G401.6 (cell line): ENCODE measurements around the gene ZNF76.
"Not testable (repeated sequence)": the region's sequence is repeated elsewhere in the genome, so short reads cannot be mapped to it uniquely, and the experiment has no call there.

Source experiments
- FAIRE-seq: peaks from 2 replicates; lab custom pipeline; 2012; peaks lifted over from hg19 to GRCh38; lab: Jason Lieb, UNC

ZNF76 gene

DNA sequence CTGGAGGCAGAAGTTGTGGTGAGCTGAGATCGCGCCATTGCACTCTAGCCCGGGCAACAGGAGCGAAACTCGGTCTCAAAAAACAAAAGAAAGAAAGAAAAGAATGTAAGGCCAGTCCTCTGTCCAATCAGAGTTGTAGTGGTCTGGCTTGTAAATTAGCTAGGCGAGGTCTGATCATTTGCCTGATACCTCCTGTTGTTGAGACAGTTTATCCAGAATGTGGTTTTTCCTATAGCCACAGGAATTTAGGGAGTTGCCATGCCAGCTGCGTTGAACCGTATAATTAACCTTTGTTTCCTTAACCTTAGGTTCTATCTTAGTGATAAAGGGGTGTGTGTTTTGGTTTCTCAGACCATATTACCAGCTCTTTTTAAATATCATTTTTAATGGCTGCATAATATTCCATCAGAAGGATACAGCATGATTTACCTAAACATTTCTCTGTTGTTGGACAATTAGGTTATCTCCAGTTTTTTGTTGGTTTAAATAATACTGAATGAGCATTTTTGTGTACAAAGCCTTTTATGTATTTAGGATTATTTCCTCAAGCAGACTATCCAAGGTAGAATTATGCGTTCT lies 71.1 kb downstream of the ZNF76 start:
- no peak for FAIRE-seq

DNA sequence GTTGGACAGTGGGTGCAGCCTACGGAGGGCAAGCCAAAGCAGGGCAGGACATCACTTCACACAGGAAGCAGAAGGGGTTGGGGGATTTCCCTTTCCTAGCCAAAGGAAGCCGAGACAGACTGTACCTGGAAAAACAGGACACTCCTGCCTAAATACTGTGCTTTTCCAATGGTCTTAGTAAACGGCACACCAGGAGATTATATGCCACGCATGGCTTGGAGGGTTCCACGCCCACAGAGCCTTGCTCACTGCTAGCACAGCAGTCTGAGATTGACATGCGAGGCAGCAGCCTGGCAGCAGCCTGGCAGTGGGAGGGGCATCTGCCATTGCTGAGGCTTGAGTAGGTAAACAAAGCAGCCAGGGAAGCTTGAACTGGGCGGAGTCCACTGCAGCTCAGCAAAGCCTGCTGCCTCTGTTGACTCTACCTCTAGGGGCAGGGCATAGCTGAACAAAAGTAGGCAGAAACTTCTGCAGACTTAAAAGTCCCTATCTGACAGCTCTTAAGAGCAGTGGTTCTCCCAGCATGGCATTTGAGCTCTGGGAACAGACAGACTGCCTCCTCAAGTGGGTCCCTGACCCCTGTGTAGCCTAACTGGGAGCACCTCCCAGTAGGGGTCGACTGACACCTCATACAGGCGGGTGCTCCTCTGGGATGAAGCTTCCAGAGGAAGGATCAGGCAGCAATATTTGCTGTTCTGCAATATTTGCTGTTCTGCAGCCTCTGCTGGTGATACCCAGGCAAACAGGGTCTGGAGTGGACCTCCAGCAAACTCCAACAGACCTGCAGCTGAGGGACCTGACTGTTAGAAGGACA lies 72.7 kb downstream of the ZNF76 start:
- FAIRE-seq = not testable (repeated sequence)

DNA sequence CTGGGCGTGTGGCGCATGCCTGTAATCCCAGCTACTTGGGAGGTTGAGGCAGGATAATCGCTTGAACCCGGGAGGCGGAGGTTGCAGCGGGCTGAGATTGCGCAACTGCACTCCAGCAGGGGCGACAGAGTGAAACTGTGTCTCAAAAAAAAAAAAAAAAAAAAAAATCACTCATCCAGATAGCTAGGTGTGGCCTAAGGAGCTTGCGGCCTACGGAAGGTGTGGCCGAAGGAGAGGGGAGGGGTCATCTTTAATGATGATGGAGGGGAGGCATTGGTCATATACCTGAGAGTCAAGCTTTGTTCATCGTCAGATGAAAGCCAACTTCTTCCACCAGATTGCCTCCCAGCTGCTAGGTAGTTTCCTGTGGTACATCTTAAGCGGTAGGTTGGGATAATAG lies 82.0 kb downstream of the ZNF76 start:
- FAIRE-seq = no peak

DNA sequence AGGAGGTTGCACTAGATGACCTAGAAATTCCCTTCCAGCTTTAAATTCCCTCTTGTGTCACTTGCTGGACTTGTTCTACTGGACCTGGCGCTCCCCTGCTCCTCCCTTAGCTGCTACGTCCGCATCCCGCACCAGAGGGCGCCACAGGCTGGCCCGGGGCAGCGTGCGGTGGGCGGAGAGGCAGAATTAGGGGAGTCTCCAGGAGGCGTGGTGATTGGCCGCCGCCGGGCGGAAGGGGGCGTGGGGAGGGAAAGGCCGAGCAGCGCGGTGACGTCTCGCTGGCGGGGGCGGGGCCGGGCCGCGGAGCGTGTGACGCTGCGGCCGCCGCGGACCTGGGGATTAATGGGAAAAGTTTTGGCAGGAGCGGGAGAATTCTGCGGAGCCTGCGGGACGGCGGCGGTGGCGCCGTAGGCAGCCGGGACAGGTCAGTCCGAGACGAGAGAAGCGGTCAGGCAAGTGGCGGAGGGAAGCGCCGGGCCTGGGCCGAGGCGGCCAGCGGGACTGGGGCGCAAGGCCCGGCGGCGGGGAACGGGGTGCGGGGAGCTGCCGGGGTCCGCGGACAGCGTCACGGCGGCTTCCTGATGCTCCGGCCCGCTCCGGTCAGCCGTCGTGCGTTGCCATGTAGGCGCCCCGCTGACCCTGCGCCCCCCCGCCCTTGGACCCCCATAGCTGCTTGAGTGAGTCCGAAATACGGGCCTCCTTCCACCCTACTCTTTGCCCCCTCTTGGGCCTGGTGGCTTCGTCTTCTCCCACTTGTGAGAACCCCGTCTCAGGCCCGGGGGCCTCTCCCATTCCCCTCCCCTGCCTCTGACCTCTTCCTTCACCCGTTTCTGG lies 82.9 kb downstream of the ZNF76 start, which contains the start of gene PPARD:
PPARD (plus strand) TSS at position 301 of the 834 bp plus-strand sequence. CDS start 68,530 bp downstream, outside the sequence.
- peak; percentile 70 for FAIRE-seq

DNA sequence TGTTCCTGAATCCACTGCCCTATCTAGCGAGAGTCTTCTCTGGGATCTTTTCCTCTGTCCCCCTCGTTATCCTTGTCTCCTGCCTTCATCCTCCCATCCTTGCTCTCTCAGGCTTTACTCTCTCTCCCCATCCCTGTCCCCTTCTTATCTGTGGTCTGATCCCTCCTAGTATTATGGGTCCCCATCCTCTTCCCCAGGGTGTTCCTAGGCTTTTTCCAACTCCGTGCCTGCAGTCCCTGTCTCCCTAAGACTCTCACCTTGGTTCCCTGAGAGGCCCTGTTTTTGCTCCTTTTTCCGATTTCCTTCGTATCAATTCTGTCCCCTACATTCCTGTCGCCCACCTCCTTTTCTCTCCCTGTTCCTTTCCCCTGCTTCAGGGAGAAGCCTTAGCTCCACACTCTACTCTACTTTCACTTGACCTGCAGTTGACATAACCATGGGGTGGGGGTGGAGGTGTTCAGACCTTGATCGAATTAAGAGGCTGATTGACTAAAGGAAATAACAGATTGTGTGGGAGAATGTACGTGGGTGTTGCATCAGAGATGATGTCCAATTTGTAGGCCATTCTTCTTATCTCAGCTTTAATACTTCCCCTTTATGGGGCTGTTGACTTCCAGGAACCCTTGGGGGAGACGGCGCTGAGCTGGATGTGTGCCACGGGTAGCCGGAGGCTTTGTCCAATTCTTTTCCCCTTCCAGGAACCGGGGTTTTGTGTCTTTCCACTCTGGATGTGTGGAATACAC lies 83.7 kb downstream of the ZNF76 start:
- FAIRE-seq = no peak

DNA sequence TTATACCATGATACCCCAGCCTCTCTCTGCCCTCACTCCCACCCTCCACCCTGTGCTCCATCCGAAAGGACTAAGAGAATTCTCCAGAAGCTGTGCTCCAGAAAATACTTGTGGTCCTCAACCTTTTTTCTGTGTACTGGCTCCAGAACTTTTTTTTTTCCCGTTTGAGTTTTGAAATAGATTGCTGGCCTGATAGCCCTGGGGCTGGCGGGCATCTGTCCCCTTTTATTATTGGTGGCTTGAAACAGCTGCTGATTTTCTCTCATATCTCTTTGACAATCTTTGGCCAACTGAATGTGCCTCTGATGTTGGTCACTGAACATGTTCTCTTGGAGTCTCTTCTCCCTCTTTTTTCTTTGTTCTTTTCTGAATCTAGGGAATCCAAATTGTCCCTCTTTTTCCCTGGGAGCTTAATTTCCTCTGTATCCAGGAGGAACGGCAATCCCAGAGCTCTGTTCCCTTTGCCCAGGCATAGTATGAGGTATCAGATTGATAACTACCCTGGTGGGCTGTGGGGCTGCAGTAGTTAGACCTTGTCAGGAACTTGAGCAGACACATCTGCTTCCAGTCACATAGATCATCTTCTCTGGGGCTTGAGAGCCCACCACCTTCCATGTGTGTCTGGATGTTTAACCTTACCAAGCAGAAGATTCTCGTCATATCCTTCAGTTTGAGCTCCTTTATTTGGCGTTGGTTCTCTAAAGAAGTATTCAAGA lies 84.5 kb downstream of the ZNF76 start:
- FAIRE-seq = no peak
